ENCODE measurements around the gene LHX6. TPM values are rescaled to one million over a fixed set of nuclear protein-coding genes. Genes with fewer than 3 reads are reported as not detected.
A peak's percentile ranks its signal among the peaks of the same experiment; 100 is the strongest.

LHX6 gene
- total and polyA plus RNA-seq, 2 of the 13 experiments (the other 11 are each of a cell fraction or from before 2014, with no cell fraction given): 1.1 to 1.3 TPM

DNA sequence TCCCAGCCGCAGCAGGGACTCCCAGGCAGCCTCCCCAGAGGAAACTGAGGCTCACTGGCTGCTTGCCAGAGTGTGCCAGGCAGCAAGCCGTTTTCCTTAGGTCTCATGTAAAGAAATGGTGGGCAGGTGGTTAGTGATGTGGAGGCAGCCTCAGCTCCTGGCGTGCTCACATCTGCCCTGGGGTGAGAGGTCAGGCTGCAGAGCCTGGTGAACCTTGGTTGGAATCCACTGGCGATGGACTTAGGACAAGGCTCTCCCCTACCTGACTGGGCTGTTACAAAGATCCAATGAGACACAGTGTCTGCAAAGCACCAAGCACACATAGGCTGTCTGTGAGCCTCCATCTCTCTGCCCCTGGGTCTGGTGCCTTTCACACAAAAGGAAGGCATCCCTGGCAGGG is 30.9 kb downstream of the LHX6 start (continued):
- TF ChIP-seq ZXDC (CRISPR knock-in tag; IDR thresholded peaks at IDR 0.05): no peak
- no peak for TF ChIP-seq PITX1 (CRISPR knock-in tag; IDR thresholded peaks at IDR 0.05)
- TF ChIP-seq HCFC1 (IDR thresholded peaks at IDR 0.05; ENCODE audit: low read depth, low read length): no peak
- no peak for TF ChIP-seq SOX5 (CRISPR knock-in tag; IDR thresholded peaks at IDR 0.05; ENCODE audit: borderline replicate concordance)
- TF ChIP-seq, protein P1, sequence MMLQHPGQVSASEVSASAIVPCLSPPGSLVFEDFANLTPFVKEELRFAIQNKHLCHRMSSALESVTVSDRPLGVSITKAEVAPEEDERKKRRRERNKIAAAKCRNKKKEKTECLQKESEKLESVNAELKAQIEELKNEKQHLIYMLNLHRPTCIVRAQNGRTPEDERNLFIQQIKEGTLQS (CRISPR knock-in tag; IDR thresholded peaks at IDR 0.05): no peak
- TF ChIP-seq ZBTB40 (IDR thresholded peaks at IDR 0.05): no peak
- no peak for TF ChIP-seq ZBTB40 (CRISPR knock-in tag; IDR thresholded peaks at IDR 0.05)
- no peak for TF ChIP-seq SMARCE1 (IDR thresholded peaks at IDR 0.05; ENCODE audit: borderline replicate concordance)
- TF ChIP-seq ZNF878 (CRISPR knock-in tag; IDR thresholded peaks at IDR 0.05): no peak
- TF ChIP-seq, protein P2, sequence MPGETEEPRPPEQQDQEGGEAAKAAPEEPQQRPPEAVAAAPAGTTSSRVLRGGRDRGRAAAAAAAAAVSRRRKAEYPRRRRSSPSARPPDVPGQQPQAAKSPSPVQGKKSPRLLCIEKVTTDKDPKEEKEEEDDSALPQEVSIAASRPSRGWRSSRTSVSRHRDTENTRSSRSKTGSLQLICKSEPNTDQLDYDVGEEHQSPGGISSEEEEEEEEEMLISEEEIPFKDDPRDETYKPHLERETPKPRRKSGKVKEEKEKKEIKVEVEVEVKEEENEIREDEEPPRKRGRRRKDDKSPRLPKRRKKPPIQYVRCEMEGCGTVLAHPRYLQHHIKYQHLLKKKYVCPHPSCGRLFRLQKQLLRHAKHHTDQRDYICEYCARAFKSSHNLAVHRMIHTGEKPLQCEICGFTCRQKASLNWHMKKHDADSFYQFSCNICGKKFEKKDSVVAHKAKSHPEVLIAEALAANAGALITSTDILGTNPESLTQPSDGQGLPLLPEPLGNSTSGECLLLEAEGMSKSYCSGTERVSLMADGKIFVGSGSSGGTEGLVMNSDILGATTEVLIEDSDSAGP (CRISPR knock-in tag; IDR thresholded peaks at IDR 0.05; ENCODE audit: borderline replicate concordance): no peak
- TF ChIP-seq ZSCAN9 (CRISPR knock-in tag; IDR thresholded peaks at IDR 0.05; ENCODE audit: borderline replicate concordance): no peak
- TF ChIP-seq ZNF101 (CRISPR knock-in tag; IDR thresholded peaks at IDR 0.05; ENCODE audit: borderline replicate concordance, low read depth): no peak
- TF ChIP-seq NCOR1 (IDR thresholded peaks at IDR 0.05; ENCODE audit: borderline replicate concordance, low read length): 0 out of 2 replicates have a peak, but pooled peaks have one; percentile 30
- TF ChIP-seq CSRNP1 (CRISPR knock-in tag; IDR thresholded peaks at IDR 0.05): no peak
- no peak for TF ChIP-seq ISX (CRISPR knock-in tag; conservative IDR thresholded peaks at IDR 0.05)

Data from HepG2 (cell line).